Esophagus muscularis mucosa (tissue), 3 donors: ENCODE measurements around the gene C8B.

Source experiments
- POLR2A ChIP-seq: fragments of 450-650 bp; IDR thresholded peaks from one replicate; pipeline ENCODE4 v1.6.1; 2017; ENCODE audit warnings: antibody characterized with exemption, moderate library complexity, mild to moderate bottlenecking, low read depth
- TF ChIP-seq, protein P1 (sequence below), 3 experiments: fragments of 200-600 bp in 2 of 3; fragments of 450-650 bp in 1 of 3; sonication (generic) in 2 of 3; IDR thresholded peaks; one replicate each; pipeline ENCODE4 v1.5.1; 2017 to 2019; ENCODE audit warnings: antibody characterized with exemption in 3 of 3, mild to moderate bottlenecking in 2 of 3, moderate library complexity in 1 of 3

DNA sequence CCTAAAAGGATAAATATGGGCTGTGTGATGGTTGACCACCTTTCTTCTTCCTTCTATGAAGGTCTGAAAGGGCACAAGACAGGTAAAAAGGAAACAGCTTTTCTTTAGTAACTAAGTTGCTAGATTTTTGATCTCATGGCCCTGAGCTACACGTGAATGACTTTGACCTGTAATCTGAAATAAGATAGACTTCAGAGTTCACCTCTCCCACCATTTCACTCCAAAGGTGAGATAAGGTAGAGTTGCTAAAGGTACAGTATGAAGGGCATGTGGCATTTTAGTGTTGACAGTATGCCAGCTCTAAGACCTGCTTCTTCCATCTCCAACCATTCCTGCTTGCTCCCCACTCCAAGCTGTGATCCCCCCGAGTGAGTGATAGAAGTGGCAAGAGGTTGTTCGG lies 25.8 kb upstream of the C8B start:
- TF ChIP-seq, protein P1, sequence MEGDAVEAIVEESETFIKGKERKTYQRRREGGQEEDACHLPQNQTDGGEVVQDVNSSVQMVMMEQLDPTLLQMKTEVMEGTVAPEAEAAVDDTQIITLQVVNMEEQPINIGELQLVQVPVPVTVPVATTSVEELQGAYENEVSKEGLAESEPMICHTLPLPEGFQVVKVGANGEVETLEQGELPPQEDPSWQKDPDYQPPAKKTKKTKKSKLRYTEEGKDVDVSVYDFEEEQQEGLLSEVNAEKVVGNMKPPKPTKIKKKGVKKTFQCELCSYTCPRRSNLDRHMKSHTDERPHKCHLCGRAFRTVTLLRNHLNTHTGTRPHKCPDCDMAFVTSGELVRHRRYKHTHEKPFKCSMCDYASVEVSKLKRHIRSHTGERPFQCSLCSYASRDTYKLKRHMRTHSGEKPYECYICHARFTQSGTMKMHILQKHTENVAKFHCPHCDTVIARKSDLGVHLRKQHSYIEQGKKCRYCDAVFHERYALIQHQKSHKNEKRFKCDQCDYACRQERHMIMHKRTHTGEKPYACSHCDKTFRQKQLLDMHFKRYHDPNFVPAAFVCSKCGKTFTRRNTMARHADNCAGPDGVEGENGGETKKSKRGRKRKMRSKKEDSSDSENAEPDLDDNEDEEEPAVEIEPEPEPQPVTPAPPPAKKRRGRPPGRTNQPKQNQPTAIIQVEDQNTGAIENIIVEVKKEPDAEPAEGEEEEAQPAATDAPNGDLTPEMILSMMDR (IDR thresholded peaks at IDR 0.05): no peak
- no peak for TF ChIP-seq POLR2A
